ENCODE measurements around the gene AIPL1.

Gene AIPL1

DNA sequence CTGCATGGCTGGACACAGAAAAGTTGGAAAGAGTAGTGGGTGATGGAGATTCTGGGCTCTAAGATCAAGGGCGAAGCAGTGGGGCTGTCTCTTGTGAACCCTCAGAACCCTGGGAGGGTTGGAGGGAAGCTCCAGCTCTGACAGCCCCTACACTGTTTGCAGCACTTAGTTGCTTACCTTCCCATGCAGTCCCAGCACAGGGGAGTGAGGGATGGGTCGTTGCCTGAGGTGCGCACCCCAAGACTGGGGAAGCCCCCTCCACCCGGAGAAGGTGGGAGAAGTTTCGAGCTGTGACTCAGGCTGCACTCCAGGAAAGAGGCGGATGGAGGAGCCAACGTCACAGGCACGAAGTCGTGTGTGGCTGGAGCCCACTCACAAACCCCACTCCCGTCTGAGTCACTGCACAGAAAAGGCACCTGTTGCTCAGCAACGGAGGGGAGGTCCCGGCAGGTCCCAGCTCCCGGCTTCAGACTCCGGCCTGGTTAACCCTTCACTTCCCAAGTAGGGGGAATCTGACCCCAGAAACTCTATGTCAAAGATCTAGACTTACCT lies 60.1 kb downstream of the AIPL1 start:
- Histone ChIP-seq H3K9me3 (ENCODE audit: control insufficient read depth, insufficient read depth, low read length) (no peaks in the 10 kb centered on the region), H4K20me1 (ENCODE audit: control insufficient read depth, insufficient read depth, low read depth, low read length) (no peaks in the 10 kb centered on the region), H3K36me3 (ENCODE audit: control insufficient read depth, low read length) (no peaks in the 10 kb centered on the region), H3K27ac (ENCODE audit: low read depth, low read length) (no peak overlapping the region), H3K27me3 (ENCODE audit: control insufficient read depth, low read length) (no peaks in the 10 kb centered on the region), H3K9me2 (replicated peaks; ENCODE audit: control insufficient read depth, low read length) (no peaks in the 10 kb centered on the region), H3K4me1 (ENCODE audit: control insufficient read depth, low read length) (peaks cover 5% of the 10 kb centered on the region), H3K79me2 (ENCODE audit: control insufficient read depth, low read length) (no peaks in the 10 kb centered on the region), H3F3A (ENCODE audit: control insufficient read depth, insufficient read depth) (no peaks in the 10 kb centered on the region), H3K4me2 (ENCODE audit: low read length) (no peak overlapping the region), H3K4me3 (ENCODE audit: low read length) (no peak overlapping the region)
- TF ChIP-seq, protein P1, sequence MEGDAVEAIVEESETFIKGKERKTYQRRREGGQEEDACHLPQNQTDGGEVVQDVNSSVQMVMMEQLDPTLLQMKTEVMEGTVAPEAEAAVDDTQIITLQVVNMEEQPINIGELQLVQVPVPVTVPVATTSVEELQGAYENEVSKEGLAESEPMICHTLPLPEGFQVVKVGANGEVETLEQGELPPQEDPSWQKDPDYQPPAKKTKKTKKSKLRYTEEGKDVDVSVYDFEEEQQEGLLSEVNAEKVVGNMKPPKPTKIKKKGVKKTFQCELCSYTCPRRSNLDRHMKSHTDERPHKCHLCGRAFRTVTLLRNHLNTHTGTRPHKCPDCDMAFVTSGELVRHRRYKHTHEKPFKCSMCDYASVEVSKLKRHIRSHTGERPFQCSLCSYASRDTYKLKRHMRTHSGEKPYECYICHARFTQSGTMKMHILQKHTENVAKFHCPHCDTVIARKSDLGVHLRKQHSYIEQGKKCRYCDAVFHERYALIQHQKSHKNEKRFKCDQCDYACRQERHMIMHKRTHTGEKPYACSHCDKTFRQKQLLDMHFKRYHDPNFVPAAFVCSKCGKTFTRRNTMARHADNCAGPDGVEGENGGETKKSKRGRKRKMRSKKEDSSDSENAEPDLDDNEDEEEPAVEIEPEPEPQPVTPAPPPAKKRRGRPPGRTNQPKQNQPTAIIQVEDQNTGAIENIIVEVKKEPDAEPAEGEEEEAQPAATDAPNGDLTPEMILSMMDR (IDR thresholded peaks at IDR 0.05; ENCODE audit: low read depth, low read length, poor library complexity, severe bottlenecking), result no peak
- TF ChIP-seq EZH2phosphoT487 (IDR thresholded peaks at IDR 0.05; ENCODE audit: borderline replicate concordance, low read length), result no peak

DNA sequence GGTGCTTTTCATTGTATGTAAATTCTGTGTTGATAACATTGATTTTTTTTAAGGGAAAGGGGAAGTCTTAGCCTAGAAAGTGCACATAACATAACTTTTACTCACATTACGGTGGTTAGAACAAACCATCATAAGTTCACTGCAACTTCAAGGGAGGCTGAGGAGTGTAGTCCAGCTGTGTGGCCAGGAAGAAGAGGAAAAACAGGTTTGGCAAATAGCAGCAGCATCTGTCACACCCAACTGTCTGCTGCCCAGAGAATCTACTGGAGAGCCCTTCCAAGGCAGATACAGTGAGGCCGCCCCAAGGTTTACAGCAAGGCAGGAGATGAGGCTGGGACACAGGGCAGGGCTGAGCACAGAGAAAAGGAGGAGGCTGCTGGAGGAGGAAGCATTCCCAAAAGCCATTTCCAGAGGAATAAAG lies 60.6 kb downstream of the AIPL1 start:
- H3K27ac ChIP-seq (ENCODE audit: low read depth, low read length), result no peak overlapping the region
- H3K27me3 ChIP-seq (ENCODE audit: control insufficient read depth, low read length), result no peaks in the 10 kb centered on the region
- no peaks in the 10 kb centered on the region for H3F3A ChIP-seq (ENCODE audit: control insufficient read depth, insufficient read depth)
- H3K36me3 ChIP-seq (ENCODE audit: control insufficient read depth, low read length), result no peaks in the 10 kb centered on the region
- no peak for TF ChIP-seq EZH2phosphoT487 (IDR thresholded peaks at IDR 0.05; ENCODE audit: borderline replicate concordance, low read length)
- TF ChIP-seq, protein P1 (IDR thresholded peaks at IDR 0.05; ENCODE audit: low read depth, low read length, poor library complexity, severe bottlenecking), result no peak
- H3K4me1 ChIP-seq (ENCODE audit: control insufficient read depth, low read length), result peaks cover 5% of the 10 kb centered on the region
- no peak overlapping the region for H3K4me2 ChIP-seq (ENCODE audit: low read length)
- no peaks in the 10 kb centered on the region for H4K20me1 ChIP-seq (ENCODE audit: control insufficient read depth, insufficient read depth, low read depth, low read length)
- H3K4me3 ChIP-seq (ENCODE audit: low read length), result no peak overlapping the region
- H3K9me3 ChIP-seq (ENCODE audit: control insufficient read depth, insufficient read depth, low read length), result no peaks in the 10 kb centered on the region
- H3K79me2 ChIP-seq (ENCODE audit: control insufficient read depth, low read length), result no peaks in the 10 kb centered on the region
- H3K9me2 ChIP-seq (replicated peaks; ENCODE audit: control insufficient read depth, low read length), result no peaks in the 10 kb centered on the region

All from DOHH2 (cell line).